ENCODE data around the gene ERGIC1.

The ERGIC1 gene

DNA sequence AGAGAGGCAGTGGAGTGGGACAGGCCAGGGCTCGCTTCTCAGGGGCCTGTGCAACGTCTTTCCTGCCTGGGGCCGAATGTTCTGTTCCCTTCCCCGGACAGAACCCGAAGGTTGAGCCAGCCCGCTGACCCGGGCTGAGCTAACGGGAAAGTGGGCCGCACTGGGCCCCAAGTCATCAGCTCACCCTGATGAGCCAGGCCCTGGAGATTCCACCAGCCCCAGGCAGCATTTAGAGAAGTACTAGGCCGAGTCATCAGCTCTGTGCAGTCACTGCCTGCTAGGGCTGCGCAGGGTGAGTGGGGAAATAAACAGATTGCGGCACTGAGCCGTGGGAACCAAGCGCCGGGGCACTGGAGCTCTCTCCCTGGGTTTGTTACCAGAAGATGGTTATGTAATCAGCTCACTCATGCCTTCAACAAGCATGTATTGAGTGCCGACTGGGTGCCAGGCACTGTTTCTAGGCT is 33.9 kb upstream of the ERGIC1 start:
- no peaks in the 10 kb centered on the region for H3K36me3 ChIP-seq (ENCODE audit: control insufficient read depth, low read length)
- H3F3A ChIP-seq (ENCODE audit: control insufficient read depth, insufficient read depth) = no peaks in the 10 kb centered on the region
- no peaks in the 10 kb centered on the region for H3K4me1 ChIP-seq (ENCODE audit: control insufficient read depth, low read length)
- TF ChIP-seq EZH2phosphoT487 (IDR thresholded peaks at IDR 0.05; ENCODE audit: borderline replicate concordance, low read length) = no peak
- TF ChIP-seq, protein P1, sequence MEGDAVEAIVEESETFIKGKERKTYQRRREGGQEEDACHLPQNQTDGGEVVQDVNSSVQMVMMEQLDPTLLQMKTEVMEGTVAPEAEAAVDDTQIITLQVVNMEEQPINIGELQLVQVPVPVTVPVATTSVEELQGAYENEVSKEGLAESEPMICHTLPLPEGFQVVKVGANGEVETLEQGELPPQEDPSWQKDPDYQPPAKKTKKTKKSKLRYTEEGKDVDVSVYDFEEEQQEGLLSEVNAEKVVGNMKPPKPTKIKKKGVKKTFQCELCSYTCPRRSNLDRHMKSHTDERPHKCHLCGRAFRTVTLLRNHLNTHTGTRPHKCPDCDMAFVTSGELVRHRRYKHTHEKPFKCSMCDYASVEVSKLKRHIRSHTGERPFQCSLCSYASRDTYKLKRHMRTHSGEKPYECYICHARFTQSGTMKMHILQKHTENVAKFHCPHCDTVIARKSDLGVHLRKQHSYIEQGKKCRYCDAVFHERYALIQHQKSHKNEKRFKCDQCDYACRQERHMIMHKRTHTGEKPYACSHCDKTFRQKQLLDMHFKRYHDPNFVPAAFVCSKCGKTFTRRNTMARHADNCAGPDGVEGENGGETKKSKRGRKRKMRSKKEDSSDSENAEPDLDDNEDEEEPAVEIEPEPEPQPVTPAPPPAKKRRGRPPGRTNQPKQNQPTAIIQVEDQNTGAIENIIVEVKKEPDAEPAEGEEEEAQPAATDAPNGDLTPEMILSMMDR (IDR thresholded peaks at IDR 0.05; ENCODE audit: low read depth, low read length, poor library complexity, severe bottlenecking) = no peak
- no peak overlapping the region for H3K27ac ChIP-seq (ENCODE audit: low read depth, low read length)
- H3K27me3 ChIP-seq (ENCODE audit: control insufficient read depth, low read length) = peaks cover 10% of the 10 kb centered on the region; the same call in 1 of the 2 replicates
- H3K9me2 ChIP-seq (replicated peaks; ENCODE audit: control insufficient read depth, low read length) = no peaks in the 10 kb centered on the region
- no peaks in the 10 kb centered on the region for H3K9me3 ChIP-seq (ENCODE audit: control insufficient read depth, insufficient read depth, low read length)
- H4K20me1 ChIP-seq (ENCODE audit: control insufficient read depth, insufficient read depth, low read depth, low read length) = no peaks in the 10 kb centered on the region
- H3K4me3 ChIP-seq (ENCODE audit: low read length) = no peak overlapping the region
- no peaks in the 10 kb centered on the region for H3K79me2 ChIP-seq (ENCODE audit: control insufficient read depth, low read length)
- H3K4me2 ChIP-seq (ENCODE audit: low read length) = no peak overlapping the region

DNA sequence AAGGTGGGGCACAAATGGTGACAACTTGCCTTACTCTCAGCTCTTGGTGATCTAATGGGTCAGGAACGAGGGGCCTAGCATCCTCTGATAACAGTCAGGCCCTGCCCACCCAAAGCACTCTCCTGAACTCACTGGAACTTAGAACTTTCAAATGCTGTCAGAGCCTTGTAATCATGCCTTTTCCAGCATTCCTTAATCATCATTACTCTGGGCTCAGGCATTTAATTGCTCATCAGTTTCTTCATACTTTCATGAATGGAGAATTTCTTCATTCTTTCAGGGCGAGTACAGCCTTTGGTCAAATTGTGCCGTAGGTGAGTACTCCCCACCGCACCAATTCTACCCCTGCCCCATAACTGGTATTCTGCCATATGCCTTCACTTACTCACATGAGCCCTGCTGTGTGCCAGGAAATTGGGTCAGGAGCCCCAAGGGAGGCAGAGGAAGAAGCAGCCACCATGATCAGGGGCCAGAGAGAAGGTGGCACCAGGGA is 32.8 kb upstream of the ERGIC1 start:
- Histone ChIP-seq H4K20me1 (ENCODE audit: control insufficient read depth, insufficient read depth, low read depth, low read length) (no peaks in the 10 kb centered on the region), H3K4me1 (ENCODE audit: control insufficient read depth, low read length) (no peaks in the 10 kb centered on the region), H3F3A (ENCODE audit: control insufficient read depth, insufficient read depth) (no peaks in the 10 kb centered on the region), H3K79me2 (ENCODE audit: control insufficient read depth, low read length) (no peaks in the 10 kb centered on the region), H3K27ac (ENCODE audit: low read depth, low read length) (no peak overlapping the region), H3K9me2 (replicated peaks; ENCODE audit: control insufficient read depth, low read length) (no peaks in the 10 kb centered on the region), H3K27me3 (ENCODE audit: control insufficient read depth, low read length) (peaks cover 10% of the 10 kb centered on the region; the same call in 1 of the 2 replicates), H3K4me2 (ENCODE audit: low read length) (no peak overlapping the region), H3K36me3 (ENCODE audit: control insufficient read depth, low read length) (no peaks in the 10 kb centered on the region), H3K9me3 (ENCODE audit: control insufficient read depth, insufficient read depth, low read length) (no peaks in the 10 kb centered on the region), H3K4me3 (ENCODE audit: low read length) (no peak overlapping the region)
- TF ChIP-seq, protein P1 (IDR thresholded peaks at IDR 0.05; ENCODE audit: low read depth, low read length, poor library complexity, severe bottlenecking) = no peak
- TF ChIP-seq EZH2phosphoT487 (IDR thresholded peaks at IDR 0.05; ENCODE audit: borderline replicate concordance, low read length) = no peak

DNA sequence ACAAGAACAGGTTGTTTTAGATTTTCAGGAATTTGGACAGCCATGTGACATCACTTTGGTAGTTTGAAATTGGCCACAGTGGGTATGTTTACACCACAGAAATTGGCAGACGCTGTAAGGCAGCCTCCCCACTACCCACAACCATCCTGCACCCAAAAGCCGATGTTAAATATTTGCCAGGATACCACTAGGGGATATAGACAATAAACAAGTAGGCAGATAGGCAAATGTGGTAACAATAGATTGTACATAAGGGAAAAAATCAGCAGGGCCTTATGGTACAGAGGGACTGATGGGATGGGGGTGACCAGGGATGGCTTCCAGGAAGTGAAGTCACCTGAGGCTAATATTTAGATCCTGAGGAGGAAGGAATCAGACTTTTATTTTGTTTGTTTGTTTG is 31.9 kb upstream of the ERGIC1 start:
- no peak overlapping the region for H3K4me3 ChIP-seq (ENCODE audit: low read length)
- no peaks in the 10 kb centered on the region for H3K9me2 ChIP-seq (replicated peaks; ENCODE audit: control insufficient read depth, low read length)
- peaks cover 4% of the 10 kb centered on the region for H3K4me1 ChIP-seq (ENCODE audit: control insufficient read depth, low read length)
- no peaks in the 10 kb centered on the region for H3F3A ChIP-seq (ENCODE audit: control insufficient read depth, insufficient read depth)
- TF ChIP-seq, protein P1 (IDR thresholded peaks at IDR 0.05; ENCODE audit: low read depth, low read length, poor library complexity, severe bottlenecking) = no peak
- no peak for TF ChIP-seq EZH2phosphoT487 (IDR thresholded peaks at IDR 0.05; ENCODE audit: borderline replicate concordance, low read length)
- no peaks in the 10 kb centered on the region for H3K36me3 ChIP-seq (ENCODE audit: control insufficient read depth, low read length)
- H3K4me2 ChIP-seq (ENCODE audit: low read length) = no peak overlapping the region
- no peak overlapping the region for H3K27ac ChIP-seq (ENCODE audit: low read depth, low read length)
- H3K9me3 ChIP-seq (ENCODE audit: control insufficient read depth, insufficient read depth, low read length) = no peaks in the 10 kb centered on the region
- H4K20me1 ChIP-seq (ENCODE audit: control insufficient read depth, insufficient read depth, low read depth, low read length) = no peaks in the 10 kb centered on the region
- no peaks in the 10 kb centered on the region for H3K79me2 ChIP-seq (ENCODE audit: control insufficient read depth, low read length)
- H3K27me3 ChIP-seq (ENCODE audit: control insufficient read depth, low read length) = peaks cover 10% of the 10 kb centered on the region; the same call in 1 of the 2 replicates
